ENCODE results near the gene PCDHGC5.

- TF ChIP-seq POLR2A (IDR thresholded peaks at IDR 0.05) = no peak
- no peak for TF ChIP-seq CTCF (IDR thresholded peaks at IDR 0.05)
These were observed 29.2 kb downstream of the PCDHGC5 start for GRCh38 chr5:141517880-141518617.
